CD8-positive, alpha-beta memory T cell (primary cell): ENCODE results near the gene DNAH3. TPM values are rescaled to one million over a fixed set of nuclear protein-coding genes. Genes with fewer than 3 reads are reported as not detected.

Experiments
- CTCF ChIA-PET: fragments of 350-600 bp; sonication (Branson Sonifier 250); formaldehyde crosslinking; loops from one replicate; lab custom pipeline; 2021; ENCODE audit warnings: antibody characterized with exemption; lab: Charles Lee
- POLR2A ChIA-PET: fragments of 350-600 bp; sonication (Branson Sonifier 250); formaldehyde crosslinking; loops from one replicate; lab custom pipeline; 2021; ENCODE audit warnings: antibody characterized with exemption; lab: Charles Lee
- DNase-seq, 5 donors: peaks; one replicate each; pipeline versions ENCODE4 v3.0.0 to v3.0.0-alpha.2; 2020 to 2022; ENCODE audit warnings: mixed read lengths in 1 of 5
- H3K27ac ChIP-seq: one replicate; pipeline ENCODE4 v1.7.0; 2013; ENCODE audit warnings: low read depth, mild to moderate bottlenecking, low read length, moderate library complexity
- H3K27me3 ChIP-seq: 2 replicates; pipeline ENCODE4 v1.7.0; 2013; ENCODE audit warnings: low read length, mild to moderate bottlenecking; ENCODE audit not compliant: insufficient read depth, poor library complexity, severe bottlenecking
- H3K36me3 ChIP-seq: 2 replicates; pipeline ENCODE4 v1.7.0; 2013; ENCODE audit warnings: mild to moderate bottlenecking, low read length, moderate library complexity; ENCODE audit not compliant: insufficient read depth
- H3K4me1 ChIP-seq: 2 replicates; pipeline ENCODE4 v1.7.0; 2013; ENCODE audit warnings: mild to moderate bottlenecking, low read length, moderate library complexity; ENCODE audit not compliant: insufficient read depth
- H3K4me3 ChIP-seq: 2 replicates; pipeline ENCODE4 v1.7.0; 2013; ENCODE audit warnings: mild to moderate bottlenecking, low read length
- H3K9me3 ChIP-seq: 2 replicates; pipeline ENCODE4 v1.7.0; 2013; ENCODE audit warnings: mild to moderate bottlenecking, low read length
- H3K27ac Mint-ChIP-seq, 8 donors: one replicate each; pipeline ENCODE4 v1.8.0; 2020 to 2021; ENCODE audit warnings: mixed read lengths in 8 of 8, mild to moderate bottlenecking in 6 of 8, inconsistent platforms in 3 of 8, moderate library complexity in 3 of 8
- H3K27me3 Mint-ChIP-seq, 2 donors: one replicate each; pipeline ENCODE4 v1.8.0; 2020 to 2021; ENCODE audit warnings: mixed read lengths in 2 of 2, mild to moderate bottlenecking in 1 of 2, moderate library complexity in 1 of 2
- H3K36me3 Mint-ChIP-seq, 3 donors: one replicate each; pipeline ENCODE4 v1.8.0; 2020 to 2021; ENCODE audit warnings: mixed read lengths in 3 of 3, inconsistent platforms in 1 of 3, mild to moderate bottlenecking in 1 of 3
- H3K4me1 Mint-ChIP-seq, 3 donors: one replicate each; pipeline ENCODE4 v1.8.0; 2020 to 2021; ENCODE audit warnings: mixed read lengths in 3 of 3, inconsistent platforms in 1 of 3, mild to moderate bottlenecking in 1 of 3
- H3K4me3 Mint-ChIP-seq, 7 donors: one replicate each; pipeline ENCODE4 v1.8.0; 2020 to 2021; ENCODE audit warnings: mixed read lengths in 7 of 7, mild to moderate bottlenecking in 6 of 7, moderate library complexity in 4 of 7, inconsistent platforms in 2 of 7
- H3K9me3 Mint-ChIP-seq, 5 donors: one replicate each; pipeline ENCODE4 v1.8.0; 2020 to 2022; ENCODE audit warnings: mixed read lengths in 5 of 5, mild to moderate bottlenecking in 3 of 5, moderate library complexity in 2 of 5, inconsistent platforms in 1 of 5
- polyA plus RNA-seq: library from polyadenylated mRNA; unstranded; fragments of 300-500 nt; fragmentation: Illumina TruSeq; gene quantifications from one replicate; pipeline ENCODE4 v1.2.3, GENCODE V29; 2021
- total RNA-seq, 2 experiments: library from RNA; stranded (reverse); gene quantifications; one replicate each; pipeline ENCODE4 v1.2.3, GENCODE V29; 2021

The DNAH3 gene
- total and polyA plus RNA-seq, 3 experiments from 2014 or later = not detected

DNA sequence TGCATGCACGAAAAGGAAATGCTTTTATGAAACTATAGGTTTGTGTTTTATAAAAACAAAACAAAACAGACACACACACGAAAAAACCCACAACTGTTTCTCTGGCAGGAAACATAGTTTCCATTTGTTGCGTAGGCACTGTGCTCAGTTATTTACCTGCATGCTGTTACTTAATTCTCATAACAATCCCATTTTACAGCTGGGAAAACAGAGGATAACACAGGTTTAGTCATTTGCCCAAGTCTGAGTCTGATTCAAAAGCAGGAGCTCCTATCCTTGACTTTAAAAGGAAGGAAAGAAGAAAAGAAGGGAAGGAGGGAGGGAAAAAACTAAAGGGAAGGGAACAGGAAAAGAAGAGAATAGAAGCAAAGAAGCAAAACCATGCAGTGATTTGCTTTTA is 117.4 kb downstream of the DNAH3 start:
- Mint-ChIP-seq H3K4me1 (no peaks in the 10 kb centered on the region), H3K4me3 (no peak overlapping the region), H3K27me3 (peaks cover 0 to 3% of the 10 kb centered on the region in 2 donors), H3K9me3 (no peaks in the 10 kb centered on the region), H3K36me3 (no peaks in the 10 kb centered on the region), H3K27ac (no peak overlapping the region)
- no peaks in the 10 kb centered on the region for H3K36me3 ChIP-seq
- H3K9me3 ChIP-seq = no peaks in the 10 kb centered on the region
- CTCF ChIA-PET = no interaction called here
- H3K4me1 ChIP-seq = no peaks in the 10 kb centered on the region
- no peak overlapping the region for H3K27ac ChIP-seq
- POLR2A ChIA-PET = no interaction called here
- H3K27me3 ChIP-seq = no peaks in the 10 kb centered on the region
- H3K4me3 ChIP-seq = no peak overlapping the region
- DNase-seq = no peak

DNA sequence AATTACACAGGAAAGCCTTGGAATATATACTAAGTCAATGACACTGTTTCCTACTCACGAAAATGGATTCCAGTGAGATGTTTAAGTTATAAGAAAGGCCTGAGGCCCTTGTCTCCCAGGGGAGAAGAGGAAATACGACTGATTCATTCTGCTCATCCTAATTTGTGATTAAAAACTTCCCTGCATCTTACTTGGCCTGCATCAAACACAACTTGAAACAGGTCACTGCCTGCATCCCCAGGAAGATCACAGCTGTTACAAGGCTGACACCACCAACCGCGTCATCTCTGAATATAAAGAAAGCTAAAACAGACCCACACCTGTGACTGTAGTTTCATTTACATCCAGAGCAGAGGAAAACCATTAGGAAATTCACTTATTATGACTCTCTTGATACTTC is 121.9 kb downstream of the DNAH3 start:
- H3K4me3 Mint-ChIP-seq = no peak overlapping the region
- H3K4me1 ChIP-seq = peaks cover 6% of the 10 kb centered on the region
- peaks cover 4 to 6% (median 6%) of the 10 kb centered on the region in 3 donors for H3K4me1 Mint-ChIP-seq
- H3K27ac Mint-ChIP-seq = no peak overlapping the region
- H3K36me3 Mint-ChIP-seq = no peaks in the 10 kb centered on the region
- no peaks in the 10 kb centered on the region for H3K9me3 ChIP-seq
- no peak overlapping the region for H3K4me3 ChIP-seq
- CTCF ChIA-PET = no interaction called here
- POLR2A ChIA-PET = no interaction called here
- no peak for DNase-seq
- H3K9me3 Mint-ChIP-seq = no peaks in the 10 kb centered on the region
- H3K27ac ChIP-seq = no peak overlapping the region
- no peaks in the 10 kb centered on the region for H3K27me3 ChIP-seq
- H3K27me3 Mint-ChIP-seq = peaks cover 0 to 11% of the 10 kb centered on the region in 2 donors
- H3K36me3 ChIP-seq = no peaks in the 10 kb centered on the region

DNA sequence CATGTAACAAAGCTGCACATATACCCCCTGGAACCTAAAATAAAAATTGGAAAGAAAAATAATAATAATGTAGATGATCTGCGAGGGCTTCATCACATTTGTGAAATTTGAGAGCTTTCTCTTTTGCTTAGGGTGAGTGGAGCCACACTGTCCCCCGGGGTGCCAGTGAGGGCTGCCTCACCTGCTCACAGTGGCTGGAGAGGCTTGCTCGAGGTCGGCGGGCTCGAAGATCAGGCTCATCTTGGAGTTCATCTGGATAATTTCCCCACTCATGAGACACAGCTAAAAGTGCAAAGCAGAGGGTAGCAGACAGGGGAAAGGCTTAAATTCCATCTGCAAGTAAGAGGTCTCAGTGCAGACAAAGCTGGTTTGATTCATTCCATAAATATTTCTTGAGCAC is 123.8 kb downstream of the DNAH3 start:
- Mint-ChIP-seq H3K4me1 (peaks cover 9 to 15% (median 13%) of the 10 kb centered on the region in 3 donors), H3K9me3 (no peaks in the 10 kb centered on the region), H3K4me3 (no peak overlapping the region), H3K36me3 (no peaks in the 10 kb centered on the region), H3K27me3 (peaks cover 5 to 11% of the 10 kb centered on the region in 2 donors), H3K27ac (peak overlapping the region in 1 of 8 donors; percentile 7)
- Histone ChIP-seq H3K27me3 (no peaks in the 10 kb centered on the region), H3K27ac (no peak overlapping the region), H3K36me3 (no peaks in the 10 kb centered on the region), H3K4me3 (no peak overlapping the region), H3K9me3 (no peaks in the 10 kb centered on the region), H3K4me1 (peaks cover 8% of the 10 kb centered on the region)
- POLR2A ChIA-PET = no interaction called here
- CTCF ChIA-PET = no interaction called here
- DNase-seq = no peak

DNA sequence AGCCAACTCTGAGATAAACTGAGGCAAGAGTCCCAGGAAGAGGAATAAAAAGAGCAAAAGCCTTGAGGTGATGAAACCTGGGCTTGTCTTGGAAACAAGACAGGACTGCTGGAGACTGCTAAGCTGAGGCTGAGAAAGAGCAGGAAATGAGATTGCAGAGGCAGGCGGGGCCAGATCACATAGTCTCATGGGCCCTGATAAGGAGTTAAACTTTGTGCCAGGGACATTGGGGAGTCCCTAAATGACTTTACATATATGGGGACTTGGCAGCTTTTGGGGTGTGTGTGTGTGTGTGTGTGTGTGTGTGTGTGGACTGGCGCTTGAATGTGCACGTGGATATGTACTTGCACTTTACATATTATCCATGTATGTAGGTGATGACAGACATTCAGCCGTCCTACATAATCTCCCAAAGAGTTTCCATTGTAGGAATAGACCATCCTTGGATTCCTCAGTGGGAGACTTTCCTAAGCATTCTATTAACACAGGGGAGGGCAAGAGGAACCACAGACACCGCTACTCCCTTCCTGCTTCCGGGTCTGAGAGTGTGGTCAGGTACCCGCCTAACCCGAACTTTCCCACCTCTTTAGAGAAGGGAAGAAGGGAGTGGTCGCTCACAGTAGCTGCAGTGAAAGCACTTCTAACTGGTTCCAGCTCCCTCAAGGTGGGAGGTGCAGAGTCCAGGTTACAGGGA is 127.0 kb downstream of the DNAH3 start:
- H3K4me3 Mint-ChIP-seq = peak overlapping the region in 3 of 7 donors; percentile 12 to 53 (median 37)
- H3K27ac Mint-ChIP-seq = peak overlapping the region in 2 of 8 donors; percentile 47 to 79

DNA sequence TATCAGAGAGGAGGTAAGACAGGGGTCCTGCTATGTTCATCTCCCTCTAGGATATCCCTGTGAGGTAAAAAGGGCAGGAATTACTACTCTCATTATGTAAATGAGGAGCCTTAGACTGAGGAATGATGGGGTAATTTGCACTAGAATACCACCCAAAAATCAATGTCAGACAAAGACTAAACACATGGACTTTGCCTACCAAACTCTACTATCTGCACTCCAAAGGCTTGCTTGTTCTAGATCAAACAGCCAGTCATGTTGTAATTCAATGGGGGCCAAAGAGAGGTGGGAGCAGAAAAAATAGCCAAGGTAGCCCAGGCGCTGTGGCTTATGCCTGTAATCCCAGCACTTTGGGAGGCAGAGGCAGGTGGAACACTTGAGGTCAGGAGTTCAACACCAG is 129.3 kb downstream of the DNAH3 start:
- CTCF ChIA-PET = no interaction called here
- no peaks in the 10 kb centered on the region for H3K9me3 ChIP-seq
- Mint-ChIP-seq H3K4me3 (no peak overlapping the region), H3K4me1 (peaks cover 9 to 15% (median 13%) of the 10 kb centered on the region in 3 donors), H3K27me3 (peaks cover 10 to 11% of the 10 kb centered on the region in 2 donors), H3K9me3 (no peaks in the 10 kb centered on the region), H3K36me3 (no peaks in the 10 kb centered on the region), H3K27ac (no peak overlapping the region)
- H3K4me3 ChIP-seq = no peak overlapping the region
- no peak overlapping the region for H3K27ac ChIP-seq
- DNase-seq = no peak
- no peaks in the 10 kb centered on the region for H3K27me3 ChIP-seq
- POLR2A ChIA-PET = no interaction called here
- H3K4me1 ChIP-seq = peaks cover 8% of the 10 kb centered on the region
- no peaks in the 10 kb centered on the region for H3K36me3 ChIP-seq

More for the DNA sequence above, 127.0 kb downstream of the DNAH3 start:
- H3K36me3 ChIP-seq = no peaks in the 10 kb centered on the region
- H3K4me3 ChIP-seq = no peak overlapping the region
- peaks cover 8% of the 10 kb centered on the region for H3K4me1 ChIP-seq
- no peaks in the 10 kb centered on the region for H3K27me3 ChIP-seq
- peaks cover 10 to 14% of the 10 kb centered on the region in 2 donors for H3K27me3 Mint-ChIP-seq
- H3K36me3 Mint-ChIP-seq = no peaks in the 10 kb centered on the region
- H3K27ac ChIP-seq = no peak overlapping the region
- no peaks in the 10 kb centered on the region for H3K9me3 Mint-ChIP-seq
- peaks cover 9 to 15% (median 13%) of the 10 kb centered on the region in 3 donors for H3K4me1 Mint-ChIP-seq
- ChIA-PET CTCF (no interaction called here), POLR2A (no interaction called here)
- H3K9me3 ChIP-seq = no peaks in the 10 kb centered on the region
- no peak for DNase-seq

DNA sequence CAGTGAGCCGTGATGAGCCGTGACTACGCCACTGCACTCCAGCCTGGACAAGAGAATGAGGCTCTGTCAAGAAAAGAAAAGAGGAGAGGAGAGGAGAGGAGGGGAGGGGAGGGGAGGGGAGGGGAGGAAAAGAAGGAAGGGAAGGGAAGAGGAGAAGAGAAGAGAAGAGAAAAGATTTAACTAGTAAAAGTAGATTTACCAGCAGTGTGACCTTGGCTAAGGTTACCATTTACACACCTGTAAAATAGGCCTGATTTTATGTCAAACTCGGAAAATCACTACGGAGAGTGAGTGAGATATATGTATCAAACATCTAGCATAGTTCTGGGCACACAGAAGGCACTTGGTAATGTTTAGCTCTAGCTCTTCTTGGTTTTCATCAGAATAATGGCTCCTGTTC is 140.8 kb downstream of the DNAH3 start:
- H3K4me1 ChIP-seq = no peaks in the 10 kb centered on the region
- Mint-ChIP-seq H3K27ac (no peak overlapping the region), H3K9me3 (peaks cover 0 to 8% (median 7%) of the 10 kb centered on the region in 5 donors), H3K36me3 (peaks cover 0 to 3% (median 0%) of the 10 kb centered on the region in 3 donors), H3K27me3 (peaks cover 15 to 47% of the 10 kb centered on the region in 2 donors), H3K4me3 (no peak overlapping the region), H3K4me1 (no peaks in the 10 kb centered on the region)
- H3K27ac ChIP-seq = no peak overlapping the region
- H3K9me3 ChIP-seq = no peaks in the 10 kb centered on the region
- peaks cover 8% of the 10 kb centered on the region for H3K27me3 ChIP-seq
- ChIA-PET POLR2A (no interaction called here), CTCF (no interaction called here)
- no peak overlapping the region for H3K4me3 ChIP-seq
- H3K36me3 ChIP-seq = no peaks in the 10 kb centered on the region
- DNase-seq = no peak

DNA sequence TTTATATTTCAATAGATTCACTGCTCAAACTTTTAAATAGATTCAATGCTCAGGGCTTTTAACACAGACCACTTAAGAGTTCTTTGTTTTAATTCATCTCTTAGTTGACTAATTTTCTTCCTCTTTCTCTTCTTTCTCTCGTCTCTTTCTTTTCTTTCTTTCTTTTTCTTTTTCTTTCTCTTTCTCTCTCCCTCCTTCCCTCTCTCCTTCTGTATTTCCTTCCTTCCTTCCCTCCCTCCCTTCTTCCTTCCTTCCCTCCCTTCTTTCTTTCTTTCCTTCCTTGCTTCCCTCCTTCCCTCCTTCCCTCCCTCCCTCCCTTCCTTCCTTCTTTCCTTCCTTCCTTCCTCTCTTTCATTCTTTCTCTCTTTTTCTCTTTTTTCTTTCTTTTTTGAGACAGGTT is 145.6 kb downstream of the DNAH3 start:
- H3K9me3 ChIP-seq = no peaks in the 10 kb centered on the region
- peak overlapping the region in 1 of 8 donors; percentile 24 for H3K27ac Mint-ChIP-seq
- ChIA-PET POLR2A (no interaction called here), CTCF (no interaction called here)
- H3K4me1 Mint-ChIP-seq = no peaks in the 10 kb centered on the region
- peaks cover 0 to 3% (median 0%) of the 10 kb centered on the region in 3 donors for H3K36me3 Mint-ChIP-seq
- no peaks in the 10 kb centered on the region for H3K4me1 ChIP-seq
- DNase-seq = no peak
- H3K27ac ChIP-seq = no peak overlapping the region
- H3K27me3 ChIP-seq = peaks cover 4% of the 10 kb centered on the region
- no peak overlapping the region for H3K4me3 Mint-ChIP-seq
- H3K9me3 Mint-ChIP-seq = peaks cover 0 to 2% (median 0%) of the 10 kb centered on the region in 5 donors
- no peaks in the 10 kb centered on the region for H3K36me3 ChIP-seq
- peaks cover 11 to 27% of the 10 kb centered on the region in 2 donors for H3K27me3 Mint-ChIP-seq
- H3K4me3 ChIP-seq = no peak overlapping the region

DNA sequence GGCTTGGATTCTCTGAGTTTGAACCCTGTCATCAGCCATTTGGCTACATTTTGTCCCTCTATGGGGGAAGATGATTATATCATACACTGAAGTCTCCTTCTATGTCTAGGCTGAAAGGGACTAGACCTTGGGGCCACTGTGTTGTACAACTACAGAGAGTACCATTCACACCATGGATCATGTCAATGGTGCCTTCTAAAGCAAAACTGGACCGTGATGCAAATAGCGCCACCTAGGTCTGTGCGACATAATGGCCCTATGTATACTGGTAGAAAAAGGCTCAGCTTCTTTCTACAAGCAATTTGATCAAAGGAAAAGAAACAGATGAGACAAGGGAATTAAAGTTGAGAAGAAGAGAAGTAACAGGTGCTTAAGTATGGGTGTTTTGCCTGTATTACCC is 149.4 kb downstream of the DNAH3 start:
- Histone ChIP-seq H3K27ac (no peak overlapping the region), H3K9me3 (no peaks in the 10 kb centered on the region), H3K4me1 (no peaks in the 10 kb centered on the region), H3K36me3 (no peaks in the 10 kb centered on the region), H3K4me3 (no peak overlapping the region), H3K27me3 (peaks cover 1% of the 10 kb centered on the region)
- CTCF ChIA-PET = interaction anchor here (1.1 kb wide), 1 partner anchor 11 kb away, joined by 3 read pairs; no protein-coding TSS in a partner anchor
- Mint-ChIP-seq H3K4me1 (no peaks in the 10 kb centered on the region), H3K27ac (no peak overlapping the region), H3K4me3 (no peak overlapping the region), H3K9me3 (no peaks in the 10 kb centered on the region), H3K27me3 (peaks cover 5 to 11% of the 10 kb centered on the region in 2 donors), H3K36me3 (no peaks in the 10 kb centered on the region)
- POLR2A ChIA-PET = no interaction called here
- no peak for DNase-seq
